Activated CD4-positive, CD25-positive, alpha-beta regulatory T cell treated with anti-CD3 and anti-CD28 coated beads, Interleukin-2, amount 50 U/mL, for 16 hours (primary cell): ENCODE results near the gene CRYAA.

Experiments
- DNase-seq: peaks from one replicate; pipeline ENCODE4 v3.0.0-alpha.2; 2020; ENCODE audit warnings: low read depth, low spot score

Gene CRYAA

DNA sequence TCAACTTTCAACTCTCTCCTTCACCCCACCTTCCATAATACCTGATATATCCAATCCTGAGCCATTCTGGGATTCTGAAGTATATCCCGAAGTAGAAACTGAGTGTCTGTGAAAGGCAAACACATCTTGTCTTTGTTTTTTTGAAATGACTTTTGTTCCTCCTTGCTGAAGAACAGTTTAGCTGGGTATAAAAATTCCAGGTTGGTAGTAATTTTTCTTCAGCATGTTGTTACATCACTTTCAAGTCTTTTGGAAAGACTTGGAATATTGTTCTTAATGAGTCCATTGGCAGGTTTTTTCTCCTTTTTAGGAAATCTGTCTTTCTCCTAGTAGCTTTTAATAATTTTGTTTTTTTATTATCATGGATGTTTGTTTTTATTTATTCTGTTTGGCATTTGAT is 32.7 kb downstream of the CRYAA start:
- DNase-seq = no peak

DNA sequence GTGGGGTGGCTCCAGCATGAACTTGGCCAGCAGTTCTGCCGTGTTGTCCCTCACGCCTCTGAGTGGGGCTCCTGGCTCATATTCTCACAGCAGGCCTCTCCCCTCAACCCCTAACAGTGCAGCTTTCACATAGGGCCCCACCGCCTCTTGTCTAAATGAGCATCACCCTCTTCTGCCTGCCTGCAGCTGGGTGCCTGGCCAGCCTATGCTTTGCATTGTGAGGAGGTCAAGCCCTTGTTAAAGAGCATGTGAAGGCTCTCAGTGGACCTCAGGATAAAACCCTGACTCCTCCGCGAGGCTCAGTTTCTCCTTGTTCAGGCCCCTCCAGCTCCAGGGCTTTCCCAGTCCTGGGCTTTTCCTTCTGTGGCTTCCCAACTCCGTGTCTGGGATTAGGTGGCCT is 34.8 kb downstream of the CRYAA start:
- no peak for DNase-seq

DNA sequence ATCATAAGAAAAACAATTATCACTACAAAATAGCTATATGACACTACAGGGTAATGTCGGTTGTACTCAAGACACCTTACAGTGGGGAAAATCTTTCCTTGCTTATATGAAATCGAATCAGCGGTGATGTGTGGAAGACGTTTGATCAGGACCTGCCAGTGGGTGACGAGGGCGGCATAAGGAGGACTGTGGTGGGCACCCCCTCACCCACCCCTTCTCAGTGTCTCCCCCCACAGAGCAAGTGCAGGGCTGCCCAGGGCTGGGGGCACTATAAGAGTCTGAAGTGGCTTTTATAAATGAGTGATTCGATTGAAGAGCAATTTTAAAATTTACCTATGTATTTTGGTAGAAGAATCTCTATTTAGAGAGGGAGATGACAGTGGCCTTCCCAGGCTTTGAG is 35.8 kb downstream of the CRYAA start:
- DNase-seq = no peak

DNA sequence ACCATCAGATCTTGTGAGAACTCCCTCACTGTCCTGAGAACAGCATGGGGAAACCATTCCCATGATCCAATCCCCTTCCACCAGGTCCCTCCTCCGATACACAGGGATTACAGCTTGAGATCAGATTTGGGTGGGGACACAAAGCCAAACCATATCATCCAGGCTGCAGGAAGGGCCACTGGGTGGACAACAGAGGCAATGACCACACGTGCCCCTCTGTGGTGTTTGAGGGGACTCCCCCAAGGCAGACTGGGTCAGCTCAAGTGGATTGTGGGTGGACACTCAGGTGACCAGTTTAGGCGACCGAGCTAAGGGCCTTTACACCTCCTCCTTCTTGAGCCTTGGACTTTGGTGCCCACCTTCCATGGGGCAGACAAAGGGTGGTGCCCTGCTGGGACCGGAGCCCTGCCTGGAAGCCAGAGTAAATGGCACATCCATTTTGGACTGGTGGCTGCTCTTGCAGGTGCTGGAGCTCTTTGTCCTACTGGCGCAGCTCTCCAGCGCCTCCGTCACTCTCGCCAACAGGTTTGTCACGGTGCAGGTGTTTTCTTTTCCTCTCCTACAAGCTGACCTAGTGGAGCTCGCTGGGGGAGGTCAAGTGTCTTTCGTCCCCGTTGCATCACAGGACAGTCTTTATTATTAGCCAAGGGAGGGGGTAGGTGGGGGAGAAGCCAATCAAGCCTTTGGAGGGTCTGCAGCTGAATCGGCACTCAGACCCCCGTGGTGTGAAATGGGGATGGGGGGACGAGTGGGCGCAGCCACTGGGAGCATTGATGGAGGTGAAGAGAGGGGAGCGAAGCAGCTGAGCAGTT is 37.6 kb downstream of the CRYAA start:
- no peak for DNase-seq

GRCh38 chr21:43207043-43207315 is 38.2 kb downstream of the CRYAA start:
- DNase-seq = no peak

- no peak for DNase-seq
Measured at GRCh38 chr21:43207868-43208267, 39.1 kb downstream of the CRYAA start.

GRCh38 chr21:43208561-43209332 is 39.9 kb downstream of the CRYAA start:
- DNase-seq = no peak

GRCh38 chr21:43209575-43210453 is 41.0 kb downstream of the CRYAA start:
- DNase-seq = no peak

GRCh38 chr21:43210454-43211071 is 41.8 kb downstream of the CRYAA start:
- DNase-seq = no peak

DNA sequence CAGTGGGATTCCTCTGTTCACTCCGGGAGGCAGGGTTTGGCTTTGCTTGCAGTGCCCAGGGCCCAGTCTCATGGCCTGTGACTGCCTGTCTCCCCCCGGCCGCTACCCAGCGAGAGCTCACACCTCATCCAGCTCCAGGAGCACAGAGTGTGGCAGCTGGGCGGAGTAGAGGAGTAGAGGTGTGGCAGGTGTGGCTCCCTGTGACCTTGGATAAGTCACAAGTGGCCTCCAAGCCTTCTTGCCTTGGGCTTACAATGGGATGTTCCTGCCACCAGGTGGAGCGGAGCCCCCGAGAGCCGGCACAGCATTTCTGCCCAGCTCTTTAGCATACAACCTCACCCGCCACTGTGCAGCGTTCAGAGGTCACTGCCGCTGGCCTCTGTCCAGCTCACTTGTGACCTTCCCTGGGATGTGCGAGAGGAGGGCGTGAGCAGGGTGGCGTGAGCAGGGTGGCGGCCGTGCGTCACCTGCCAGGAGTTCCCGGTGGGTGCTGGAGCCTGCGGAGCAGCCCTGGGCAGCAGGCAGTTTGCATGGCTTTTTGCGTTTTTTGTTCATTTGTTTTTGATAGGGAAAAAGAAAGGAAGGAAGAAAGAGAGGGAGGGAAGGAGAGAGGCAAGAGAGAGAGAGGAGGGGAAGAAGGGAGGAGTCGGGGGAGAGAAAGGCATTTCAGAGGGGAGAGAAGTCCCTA is 42.4 kb downstream of the CRYAA start:
- DNase-seq = no peak

GRCh38 chr21:43211760-43212115 is 42.9 kb downstream of the CRYAA start:
- DNase-seq = no peak
